K562 (cell line): Measurements from ENCODE around the gene ABCA4. TPM values are rescaled to one million over a fixed set of nuclear protein-coding genes. Genes with fewer than 3 reads are reported as not detected.

Experiments
- ATAC-seq: fragments of 200-7000 bp; cut with Tn5 transposase; 3 replicates; pipeline ENCODE4 v1.9.1; 2020; ENCODE audit warnings: moderate library complexity
- BruUV-seq: library from RNA; stranded (reverse); fragments of 400-500 nt; replicated peaks from 2 replicates; lab custom pipeline; 2021; lab: Mats Ljungman, UMichigan
- CTCF ChIA-PET: fragments of 300-600 bp; formaldehyde crosslinking; extraction: SDS; loops from one replicate; lab custom pipeline; 2021; ENCODE audit warnings: low intra/inter-chr PET ratio; lab: Yijun Ruan, JAX
- POLR2A ChIA-PET: fragments of 300-600, 350-650 bp; sonication (Branson Sonifier 250); formaldehyde crosslinking; extraction: SDS; loops from one replicate; lab custom pipeline; 2021; ENCODE audit warnings: antibody characterized with exemption, inconsistent platforms; lab: Yijun Ruan, JAX
- DNase-seq, 4 experiments: peaks; one replicate each; pipeline versions ENCODE4 v3.0.0 to v3.0.0-alpha.2; 2011 to 2018; ENCODE audit warnings: low spot score in 3 of 4, mixed read lengths in 3 of 4; ENCODE audit errors: extremely low read depth in 1 of 4
- FAIRE-seq: peaks from 2 replicates; lab custom pipeline; 2011; peaks lifted over from hg19 to GRCh38; lab: Jason Lieb, UNC
- H2AFZ ChIP-seq: 2 replicates; pipeline ENCODE4 v1.6.0; 2011; ENCODE audit warnings: low read depth, low read length, control low read depth, inconsistent platforms
- H3K27ac ChIP-seq: fragments of 200-600 bp; 3 replicates; pipeline ENCODE4 v1.8.0; 2011; ENCODE audit warnings: low read depth, mild to moderate bottlenecking, control low read depth, inconsistent platforms, low read length, moderate library complexity, mixed read lengths; ENCODE audit errors: extremely low read depth
- H3K27me3 ChIP-seq, 2 experiments: fragments of 300-600 bp in 1 of 2; 2 replicates in 1 of 2; 3 replicates in 1 of 2; pipeline versions ENCODE4 v1.6.0 to v1.8.0; 2011; ENCODE audit warnings: inconsistent platforms in 2 of 2, low read length in 2 of 2, mild to moderate bottlenecking in 1 of 2, mixed read lengths in 1 of 2, moderate library complexity in 1 of 2; ENCODE audit not compliant: control insufficient read depth in 2 of 2, insufficient read depth in 2 of 2
- H3K36me3 ChIP-seq: fragments of 300-600 bp; 3 replicates; pipeline ENCODE4 v1.8.0; 2011; ENCODE audit warnings: mild to moderate bottlenecking, low read length, inconsistent platforms; ENCODE audit not compliant: control insufficient read depth, insufficient read depth
- H3K4me1 ChIP-seq, 2 experiments: fragments of 200-600 bp in 1 of 2; replicated peaks in 1 of 2; 2 replicates in 1 of 2; 3 replicates in 1 of 2; pipeline versions ENCODE4 v1.5.1 to v1.8.0; 2011; ENCODE audit warnings: inconsistent platforms in 2 of 2, low read length in 2 of 2, mild to moderate bottlenecking in 1 of 2, mixed read lengths in 1 of 2, moderate library complexity in 1 of 2; ENCODE audit not compliant: control insufficient read depth in 2 of 2, insufficient read depth in 2 of 2
- H3K4me2 ChIP-seq: 2 replicates; pipeline ENCODE4 v1.6.1; 2011; ENCODE audit warnings: low read length, control low read depth, inconsistent platforms, mixed read lengths; ENCODE audit not compliant: insufficient read depth
- H3K4me3 ChIP-seq: fragments of 200-600 bp; sonication (generic), shearing (Covaris generic); 2 replicates; pipeline ENCODE4 v1.5.1; 2016; ENCODE audit warnings: control low read depth, inconsistent platforms
- H3K79me2 ChIP-seq: fragments of 200-600 bp; 3 replicates; pipeline ENCODE4 v1.8.0; 2011; ENCODE audit warnings: low read length, inconsistent platforms; ENCODE audit not compliant: control insufficient read depth, insufficient read depth
- H3K9ac ChIP-seq, 2 experiments: 2 replicates each; pipeline versions ENCODE4 v1.6.0 to v1.6.1; 2011; ENCODE audit warnings: low read depth in 2 of 2, low read length in 2 of 2, control low read depth in 1 of 2, inconsistent platforms in 1 of 2, mild to moderate bottlenecking in 1 of 2, mixed read lengths in 1 of 2; ENCODE audit not compliant: insufficient read depth in 1 of 2
- H3K9me1 ChIP-seq: one replicate; pipeline ENCODE4 v1.6.0; 2011; ENCODE audit warnings: inconsistent platforms, mild to moderate bottlenecking, low read length, moderate library complexity; ENCODE audit not compliant: control insufficient read depth, insufficient read depth
- H3K9me3 ChIP-seq: replicated peaks from 2 replicates; pipeline ENCODE4 v1.5.1; 2011; ENCODE audit warnings: low read depth, low read length, inconsistent platforms; ENCODE audit not compliant: control insufficient read depth, insufficient read depth
- H4K20me1 ChIP-seq: replicated peaks from 2 replicates; pipeline ENCODE4 v1.6.1; 2011; ENCODE audit warnings: low read length, inconsistent platforms, mixed read lengths; ENCODE audit not compliant: control insufficient read depth, insufficient read depth
- CEBPB ChIP-seq: fragments of 450-650 bp; IDR thresholded peaks from 2 replicates; pipeline ENCODE4 v1.6.1; 2016; ENCODE audit warnings: missing genetic modification characterization, missing compliant biosample characterization
- CTBP1 ChIP-seq: fragments of 450-650 bp; IDR thresholded peaks from 2 replicates; pipeline ENCODE4 v1.6.1; 2016; ENCODE audit warnings: borderline replicate concordance
- EHMT2 ChIP-seq: fragments of 450-650 bp; IDR thresholded peaks from 2 replicates; pipeline ENCODE4 v1.6.1; 2018; ENCODE audit warnings: antibody characterized with exemption
- FOXJ2 ChIP-seq: fragments of 200-800 bp; sonication (Bioruptor generic); IDR thresholded peaks from 2 replicates; pipeline ENCODE4 v1.6.1; 2016; ENCODE audit warnings: missing genetic modification characterization, missing compliant biosample characterization
- KLF1 ChIP-seq: fragments of 450-650 bp; IDR thresholded peaks from 2 replicates; pipeline ENCODE4 v1.6.1; 2016; ENCODE audit warnings: missing genetic modification characterization, missing compliant biosample characterization
- MNT ChIP-seq, 2 experiments: fragments of 450-650 bp; conservative IDR thresholded peaks; 2 replicates each; pipeline ENCODE4 v1.6.1; 2017; ENCODE audit warnings: mild to moderate bottlenecking in 2 of 2, moderate library complexity in 2 of 2
- PCBP1 ChIP-seq: fragments of 200-400 bp; formaldehyde crosslinking; IDR thresholded peaks from 2 replicates; pipeline ENCODE4 v1.6.1; 2018; ENCODE audit warnings: mild to moderate bottlenecking, low read depth, low read length; ENCODE audit not compliant: poor library complexity, severe bottlenecking
- SRSF9 ChIP-seq: fragments of 200-400 bp; formaldehyde crosslinking; IDR thresholded peaks from 2 replicates; pipeline ENCODE4 v1.6.1; 2017; ENCODE audit warnings: low read depth, low read length, borderline replicate concordance
- TSHZ1 ChIP-seq: fragments of 250-450 bp; sonication (Bioruptor Pico); IDR thresholded peaks from 2 replicates; pipeline ENCODE4 v1.4.0; 2020; ENCODE audit warnings: mild to moderate bottlenecking, moderate library complexity
- XRCC3 ChIP-seq: fragments of 450-650 bp; IDR thresholded peaks from 2 replicates; pipeline ENCODE4 v1.6.1; 2017; ENCODE audit warnings: mild to moderate bottlenecking, moderate library complexity
- ZEB2 ChIP-seq: fragments of 450-650 bp; IDR thresholded peaks from 2 replicates; pipeline ENCODE4 v1.6.1; 2016
- ZHX1 ChIP-seq: fragments of 150-350 bp; conservative IDR thresholded peaks from 2 replicates; pipeline ENCODE4 v1.6.1; 2014; ENCODE audit warnings: low read length
- ZNF12 ChIP-seq: sonication (generic); formaldehyde crosslinking; IDR thresholded peaks from 2 replicates; pipeline ENCODE4 v1.4.0; 2020; ENCODE audit warnings: mild to moderate bottlenecking, missing genetic modification reagents
- ZNF740 ChIP-seq, 3 experiments: fragments of 200-800 bp in 1 of 3; sonication (Bioruptor generic) in 1 of 3; sonication (generic) in 1 of 3; formaldehyde crosslinking in 1 of 3; IDR thresholded peaks; 2 replicates each; pipeline versions ENCODE4 v1.6.1 to v1.8.0; 2016 to 2022; ENCODE audit warnings: mild to moderate bottlenecking in 2 of 3, missing compliant biosample characterization in 2 of 3, missing genetic modification characterization in 2 of 3, missing genetic modification reagents in 1 of 3
- WGBS: fragments of 100-300 bp; shearing (Covaris generic); methylation state at CpG from one replicate; pipeline ENCODE4 v1.1.6; 2016; ENCODE audit warnings: low coverage, mixed read lengths; ENCODE audit not compliant: insufficient coverage; ENCODE audit errors: missing lambda C conversion rate; 5-methylcytosine and 5-hydroxymethylcytosine counted together
- in situ Hi-C: fragments of 300-500 bp; cut with MboI; formaldehyde crosslinking; loops from 4 replicates; pipeline ENCODE4 v1.15.0; 2018; ENCODE audit warnings: inconsistent platforms, mixed read lengths
- intact Hi-C: fragments of 100-400 bp; cut with micrococcal nuclease; formaldehyde crosslinking; loops from 2 replicates; pipeline ENCODE4 v1.14.2; 2022
- polyA plus RNA-seq, 8 experiments: library from polyadenylated mRNA; depleted of rRNA in 4 of 8; stranded (reverse) in 5 of 8; unstranded in 3 of 8; fragments of >200 nt; fragmentation: Nextera tagmentation in 2 of 8; fragmentation: Illumina TruSeq in 1 of 8; extraction: Ambion mirVana in 2 of 8; extraction: Trizol in 1 of 8; gene quantifications; 2 replicates each; pipeline versions ENCODE4 v1.2.1 to v1.2.3, GENCODE V29; 2011 to 2014; ENCODE audit warnings: inconsistent platforms in 1 of 8, missing spikeins in 1 of 8
- total RNA-seq, 7 experiments: library from RNA; depleted of rRNA in 6 of 7; stranded (reverse); fragments of >200 nt in 6 of 7; fragmentation: Illumina TruSeq in 2 of 7; extraction: Trizol in 2 of 7; gene quantifications; 2 replicates each; pipeline versions ENCODE4 v1.2.1 to v1.2.3, GENCODE V29; 2011 to 2021; ENCODE audit warnings: low replicate concordance in 1 of 7

Gene ABCA4
- total and polyA plus RNA-seq, 9 of the 15 experiments (the other 6 are each of a cell fraction or from before 2014, with no cell fraction given) = 0.01 to 0.04 TPM; not detected in 7

- Histone ChIP-seq H3K36me3 (no peaks in the 10 kb centered on the region), H2AFZ (no peak overlapping the region; the same call in 1 of the 2 replicates), H3K9me1 (no peaks in the 10 kb centered on the region), H3K9me3 (no peaks in the 10 kb centered on the region), H3K4me1 (peaks cover 4 to 22% of the 10 kb centered on the region in 2 experiments), H3K4me3 (no peak overlapping the region), H3K27me3 (peaks cover 0 to 16% of the 10 kb centered on the region in 2 experiments; a peak in 3 of 5 replicates), H3K79me2 (no peaks in the 10 kb centered on the region), H3K9ac (no peak overlapping the region), H4K20me1 (no peaks in the 10 kb centered on the region), H3K4me2 (no peak overlapping the region), H3K27ac (no peak overlapping the region; the same call in 2 of the 3 replicates)
- no TSS peak for BruUV-seq
- WGBS = 8% methylated on average over 3 of the region's 3 CpGs
- in situ Hi-C loops (no loop called here), intact Hi-C loops (no loop called here)
- ChIA-PET POLR2A (interaction anchor here (0.5 to 1.3 kb wide), 3 partner anchors 10 to 778 kb away, joined by 3 to 4 read pairs (median 3); no protein-coding TSS in a partner anchor), CTCF (interaction anchor here (0.6 kb wide), 1 partner anchor 151 kb away, joined by 4 read pairs; no protein-coding TSS in a partner anchor)
- no peak for DNase-seq
- ATAC-seq = peak; percentile 25; the same call in 2 of the 3 replicates
- FAIRE-seq = no peak
- TF ChIP-seq MNT (conservative IDR thresholded peaks at IDR 0.05) = no peak
- TF ChIP-seq FOXJ2 (tag) = no peak
- no peak for TF ChIP-seq ZNF740 (CRISPR knock-in tag; IDR thresholded peaks at IDR 0.05)
- TF ChIP-seq ZNF740 (tag; IDR thresholded peaks at IDR 0.05) = no peak
- TF ChIP-seq KLF1 (tag) = no peak
- no peak for TF ChIP-seq XRCC3
- no peak for TF ChIP-seq TSHZ1 (CRISPR knock-in tag)
- no peak for TF ChIP-seq PCBP1
- no peak for TF ChIP-seq CEBPB (tag)
- TF ChIP-seq SRSF9 = no peak
- no peak for TF ChIP-seq ZNF12
- TF ChIP-seq EHMT2 = no peak
- TF ChIP-seq CTBP1 = 0 out of 2 replicates have a peak, but pooled peaks have one; percentile 11
- no peak for TF ChIP-seq ZEB2
- no peak for TF ChIP-seq ZHX1
Observed at GRCh38 chr1:94015489-94015817, 105.5 kb downstream of the ABCA4 start.
